ENCODE data around the gene KCTD17. TPM values are rescaled to one million over a fixed set of nuclear protein-coding genes. Genes with fewer than 3 reads are reported as not detected.

Gene KCTD17
- polyA plus RNA-seq, 1 donor: 17.3 TPM

- DNase-seq (ENCODE audit: low read depth): no peak
These were observed 30.5 kb upstream of the KCTD17 start for GRCh38 chr22:37021041-37021440.

GRCh38 chr22:37021710-37022482 lies 29.6 kb upstream of the KCTD17 start:
- no peak for DNase-seq (ENCODE audit: low read depth)

GRCh38 chr22:37022483-37023337 lies 28.8 kb upstream of the KCTD17 start:
- no peak for DNase-seq (ENCODE audit: low read depth)

DNA sequence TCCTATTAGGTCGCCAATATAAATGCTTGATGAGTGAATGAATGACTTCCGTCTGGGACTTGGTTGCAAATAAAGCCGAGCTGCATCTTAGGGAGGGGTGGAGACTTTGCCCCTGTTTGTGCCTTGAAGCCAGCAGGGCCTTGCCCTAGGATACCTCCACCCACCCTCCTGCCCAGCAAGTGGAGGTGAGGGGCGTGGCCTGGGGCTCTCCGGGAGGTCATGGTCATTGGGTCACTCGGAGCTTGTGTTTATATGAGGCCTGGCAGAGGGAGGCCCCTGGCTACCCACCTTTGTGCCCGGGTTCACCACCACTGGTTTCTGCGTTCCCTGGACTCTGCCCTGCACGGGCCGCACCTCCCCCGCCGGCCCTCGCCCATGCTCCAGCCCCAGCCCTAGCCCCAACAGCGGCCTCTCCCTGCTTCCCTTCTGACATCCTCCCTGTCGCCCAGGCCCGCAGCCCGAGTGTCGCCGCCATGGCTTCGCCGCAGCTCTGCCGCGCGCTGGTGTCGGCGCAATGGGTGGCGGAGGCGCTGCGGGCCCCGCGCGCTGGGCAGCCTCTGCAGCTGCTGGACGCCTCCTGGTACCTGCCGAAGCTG lies 27.7 kb upstream of the KCTD17 start:
- DNase-seq (ENCODE audit: low read depth): no peak

GRCh38 chr22:37024339-37025157 lies 27.0 kb upstream of the KCTD17 start:
- DNase-seq (ENCODE audit: low read depth): no peak

DNA sequence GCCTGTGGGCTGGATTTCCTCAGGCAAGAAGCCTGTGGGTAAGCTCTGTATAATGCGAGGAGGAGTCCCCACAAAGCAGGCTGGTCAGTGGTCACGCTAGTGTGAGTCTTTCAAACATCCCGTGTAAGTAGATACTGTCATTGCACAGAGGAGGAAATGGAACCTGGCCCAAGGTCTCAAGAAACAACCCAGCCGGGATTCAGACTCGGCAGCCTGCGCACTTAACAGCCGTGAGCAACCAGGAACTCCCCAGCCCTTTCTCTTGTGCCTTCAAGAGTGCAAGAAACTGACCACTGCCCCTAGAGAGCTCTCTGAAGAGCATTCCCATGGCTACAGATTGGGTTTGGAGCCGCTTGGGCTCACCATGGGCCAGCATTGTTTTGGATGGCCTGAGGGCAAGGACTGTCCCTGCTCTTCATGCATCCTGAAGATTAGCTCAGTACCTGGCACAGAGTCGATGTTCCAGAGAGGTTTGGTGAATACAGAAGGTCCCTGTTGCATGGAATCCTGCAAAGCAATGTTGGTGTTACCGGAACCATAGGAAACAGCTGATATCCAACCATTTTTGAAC lies 26.0 kb upstream of the KCTD17 start:
- no peak for DNase-seq (ENCODE audit: low read depth)

DNA sequence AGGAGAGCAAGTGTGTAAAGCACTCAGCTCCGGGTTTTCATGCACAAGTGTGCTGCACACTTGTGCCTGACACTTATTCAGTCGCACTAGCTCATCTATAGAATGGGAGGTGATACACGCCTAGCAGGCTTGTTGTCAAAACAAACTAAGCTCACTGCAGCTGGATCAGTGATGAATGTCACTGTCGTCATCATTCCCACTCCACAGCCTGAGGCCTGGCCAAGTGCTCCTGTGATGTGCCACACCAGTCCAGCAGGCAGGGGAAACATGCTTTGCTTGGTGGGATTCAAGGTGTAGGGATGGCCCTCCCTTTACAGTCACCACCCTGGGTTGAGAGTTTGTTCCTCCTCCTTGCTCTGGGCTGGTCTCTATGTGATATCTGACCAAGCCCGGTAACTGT lies 25.2 kb upstream of the KCTD17 start:
- DNase-seq (ENCODE audit: low read depth): no peak

DNA sequence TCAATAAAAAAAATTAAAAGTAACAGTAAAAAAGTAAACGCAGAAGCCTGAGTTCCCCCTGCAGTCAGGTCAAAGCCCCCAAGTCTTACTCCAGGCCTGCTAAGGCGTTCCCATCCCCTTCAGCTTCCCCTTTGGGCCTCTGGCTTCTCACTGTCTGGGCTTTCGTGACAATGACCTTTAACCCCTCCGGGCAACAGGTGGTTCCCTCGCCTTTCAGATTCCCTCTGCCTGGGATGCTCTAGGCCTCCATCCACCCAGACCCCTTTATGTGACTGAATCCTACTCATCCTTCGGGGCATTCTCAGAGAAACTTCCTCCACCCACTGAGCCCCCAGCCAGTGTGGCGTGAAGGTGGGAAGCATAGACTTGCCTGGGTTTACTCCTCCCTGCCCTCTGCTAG lies 24.0 kb upstream of the KCTD17 start:
- DNase-seq (ENCODE audit: low read depth): no peak

- DNase-seq (ENCODE audit: low read depth): no peak
These were observed 22.6 kb upstream of the KCTD17 start for GRCh38 chr22:37028692-37029674.

- DNase-seq (ENCODE audit: low read depth): no peak
These were observed 20.8 kb upstream of the KCTD17 start for GRCh38 chr22:37030560-37031281.

DNA sequence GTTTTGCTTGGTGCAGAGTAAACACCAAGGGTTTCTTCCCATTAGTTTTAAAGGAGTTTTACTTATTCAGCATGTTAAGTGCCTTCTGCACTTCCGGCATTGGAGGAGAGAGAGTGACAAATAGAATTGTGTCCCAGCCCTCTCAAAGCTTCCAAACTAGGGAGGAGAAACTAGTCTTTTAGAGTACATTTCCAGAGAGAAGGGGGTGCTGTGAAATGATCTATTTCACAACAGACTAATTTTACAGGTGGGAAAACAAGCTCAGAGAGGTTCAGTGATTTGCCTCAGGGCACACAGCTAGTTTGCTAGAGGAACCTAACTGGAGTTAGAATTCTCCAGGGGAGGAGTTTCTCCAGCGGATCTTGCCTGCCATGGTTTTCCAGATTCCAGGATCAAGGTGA lies 19.4 kb upstream of the KCTD17 start:
- no peak for DNase-seq (ENCODE audit: low read depth)

GRCh38 chr22:37032535-37033460 lies 18.7 kb upstream of the KCTD17 start:
- DNase-seq (ENCODE audit: low read depth): no peak

DNA sequence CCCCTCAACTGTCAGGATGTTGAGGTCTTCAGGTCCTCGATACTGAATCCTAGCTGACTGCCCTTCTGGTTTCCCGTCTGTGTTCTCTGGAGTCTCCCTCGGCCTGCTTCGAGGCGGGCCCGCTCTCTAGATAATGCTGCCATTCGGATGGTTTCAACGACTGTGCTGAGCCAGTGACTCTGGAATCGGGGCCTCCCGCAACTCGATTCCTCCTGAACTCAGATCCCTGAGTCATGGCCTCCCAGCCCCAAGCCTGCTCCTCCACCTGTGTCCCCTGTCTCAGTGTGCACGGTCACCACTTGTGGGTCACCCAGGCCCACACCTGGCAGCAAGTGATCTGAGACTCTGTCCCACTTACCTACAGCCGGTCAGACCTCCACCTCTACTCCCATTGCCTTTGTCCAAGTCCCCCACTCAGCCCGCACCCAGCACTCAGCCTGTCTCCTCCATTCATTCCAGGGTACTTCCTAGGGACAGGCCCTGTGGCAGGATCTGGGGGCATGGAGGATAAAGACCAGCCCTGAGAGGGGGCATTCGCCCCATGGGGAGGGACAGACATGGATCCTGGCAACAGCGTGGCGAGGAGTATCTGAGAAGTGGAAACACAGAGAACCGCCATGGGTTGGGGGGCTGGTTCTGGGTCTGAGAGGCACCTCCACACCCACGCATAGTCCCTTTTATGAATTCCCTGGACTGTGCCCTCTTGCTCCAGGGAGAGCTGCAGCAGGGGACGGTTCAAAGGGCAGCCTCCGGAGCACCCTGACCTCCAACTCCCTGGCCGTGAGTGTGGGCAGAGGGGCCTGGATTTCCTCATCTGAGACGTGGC lies 17.7 kb upstream of the KCTD17 start:
- no peak for DNase-seq (ENCODE audit: low read depth)

- no peak for DNase-seq (ENCODE audit: low read depth)
These were observed 14.7 kb upstream of the KCTD17 start for GRCh38 chr22:37036655-37037377.

DNA sequence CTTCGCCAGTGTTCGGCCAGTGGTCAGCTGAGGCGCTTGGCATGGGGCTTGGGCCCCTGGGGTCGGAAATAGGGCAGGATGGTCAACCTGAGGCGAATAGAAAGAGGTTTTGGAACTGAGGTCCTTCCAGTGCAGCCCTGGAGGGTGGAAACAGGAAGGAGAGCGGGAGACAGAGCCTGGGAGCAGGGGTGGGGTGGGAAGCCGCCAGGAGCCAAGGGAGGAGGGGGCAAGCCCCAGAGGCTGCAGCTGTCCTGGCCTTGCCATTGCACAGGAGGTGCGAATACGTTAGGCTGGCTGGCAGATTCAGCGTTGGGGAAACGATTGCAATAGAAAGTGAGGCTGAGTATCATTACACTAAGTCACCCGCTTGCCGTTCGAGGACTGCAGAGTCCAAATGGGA lies 13.9 kb upstream of the KCTD17 start:
- DNase-seq (ENCODE audit: low read depth): no peak

GRCh38 chr22:37039466-37039865 lies 12.1 kb upstream of the KCTD17 start:
- no peak for DNase-seq (ENCODE audit: low read depth)
